ENCODE measurements around the gene GSTK1.

The GSTK1 gene

DNA sequence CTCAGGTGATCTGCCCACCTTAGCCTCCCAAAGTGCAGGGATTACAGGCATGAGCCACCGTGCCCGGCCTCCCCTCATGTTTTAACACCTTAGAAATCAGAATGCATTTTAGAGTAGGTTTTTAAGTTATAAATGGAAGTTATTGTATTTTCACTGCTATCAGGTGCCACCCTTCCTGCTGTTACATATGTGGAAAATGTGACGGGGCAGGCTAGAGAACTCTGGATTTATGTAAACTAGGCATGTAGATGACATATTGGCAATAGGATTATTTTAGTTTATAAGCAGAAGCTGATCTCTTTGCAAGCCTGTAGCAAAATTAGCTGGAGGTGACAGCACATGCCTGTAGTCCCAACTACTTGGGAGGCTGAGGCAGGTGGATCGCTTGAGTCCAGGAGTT, 27.1 kb downstream of the GSTK1 start:
- no peak for DNase-seq (ENCODE audit: extremely low read depth, low read depth)
- peak overlapping the region; percentile 93 for H3K4me3 ChIP-seq (replicated peaks; ENCODE audit: low read depth, low read length)
- TF ChIP-seq, protein P1, sequence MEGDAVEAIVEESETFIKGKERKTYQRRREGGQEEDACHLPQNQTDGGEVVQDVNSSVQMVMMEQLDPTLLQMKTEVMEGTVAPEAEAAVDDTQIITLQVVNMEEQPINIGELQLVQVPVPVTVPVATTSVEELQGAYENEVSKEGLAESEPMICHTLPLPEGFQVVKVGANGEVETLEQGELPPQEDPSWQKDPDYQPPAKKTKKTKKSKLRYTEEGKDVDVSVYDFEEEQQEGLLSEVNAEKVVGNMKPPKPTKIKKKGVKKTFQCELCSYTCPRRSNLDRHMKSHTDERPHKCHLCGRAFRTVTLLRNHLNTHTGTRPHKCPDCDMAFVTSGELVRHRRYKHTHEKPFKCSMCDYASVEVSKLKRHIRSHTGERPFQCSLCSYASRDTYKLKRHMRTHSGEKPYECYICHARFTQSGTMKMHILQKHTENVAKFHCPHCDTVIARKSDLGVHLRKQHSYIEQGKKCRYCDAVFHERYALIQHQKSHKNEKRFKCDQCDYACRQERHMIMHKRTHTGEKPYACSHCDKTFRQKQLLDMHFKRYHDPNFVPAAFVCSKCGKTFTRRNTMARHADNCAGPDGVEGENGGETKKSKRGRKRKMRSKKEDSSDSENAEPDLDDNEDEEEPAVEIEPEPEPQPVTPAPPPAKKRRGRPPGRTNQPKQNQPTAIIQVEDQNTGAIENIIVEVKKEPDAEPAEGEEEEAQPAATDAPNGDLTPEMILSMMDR (IDR thresholded peaks at IDR 0.05; ENCODE audit: low read depth, low read length, missing control alignments): no peak

DNA sequence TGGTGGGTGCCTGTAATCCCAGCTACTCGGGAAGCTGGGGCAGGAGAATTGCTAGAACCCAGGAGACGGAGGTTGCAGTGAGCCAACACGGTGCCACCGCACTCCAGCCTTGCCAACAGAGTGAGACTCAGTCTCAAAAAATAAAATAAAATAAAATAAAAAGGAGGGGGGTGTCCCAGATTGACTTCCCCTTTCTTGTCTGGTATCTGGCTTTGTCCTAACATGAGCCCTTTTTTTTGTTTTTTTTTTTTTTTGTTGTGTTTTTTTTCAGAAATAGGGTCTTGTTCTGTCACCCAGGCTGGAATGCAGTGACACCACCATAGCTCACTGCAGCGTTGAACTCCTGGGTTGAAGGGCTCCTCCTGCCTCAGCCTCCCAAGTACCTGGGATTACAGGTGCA, 29.6 kb downstream of the GSTK1 start:
- no peak for DNase-seq (ENCODE audit: extremely low read depth, low read depth)
- H3K4me3 ChIP-seq (replicated peaks; ENCODE audit: low read depth, low read length): no peak overlapping the region
- TF ChIP-seq, protein P1 (IDR thresholded peaks at IDR 0.05; ENCODE audit: low read depth, low read length, missing control alignments): no peak

DNA sequence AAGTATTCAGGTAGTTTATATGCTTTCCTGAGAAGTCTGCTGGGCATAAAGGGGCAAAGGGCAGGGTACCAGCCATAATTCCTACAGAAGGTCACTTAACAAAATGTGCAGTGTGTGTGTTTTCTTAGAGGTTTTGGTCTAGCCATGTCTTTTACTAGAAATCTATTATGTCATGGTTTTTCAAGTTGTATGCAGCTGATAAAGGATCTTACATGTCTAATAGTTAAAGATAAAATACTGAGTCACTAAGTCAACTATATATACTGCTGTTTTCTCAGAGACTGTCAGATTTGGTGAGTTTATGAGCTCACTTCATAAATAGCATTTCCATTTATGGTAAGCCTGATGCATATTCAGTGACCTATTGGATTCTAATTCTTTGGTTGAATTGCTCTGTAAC, 32.6 kb downstream of the GSTK1 start:
- no peak for DNase-seq (ENCODE audit: extremely low read depth, low read depth)
- no peak overlapping the region for H3K4me3 ChIP-seq (replicated peaks; ENCODE audit: low read depth, low read length)
- TF ChIP-seq, protein P1 (IDR thresholded peaks at IDR 0.05; ENCODE audit: low read depth, low read length, missing control alignments): no peak

DNA sequence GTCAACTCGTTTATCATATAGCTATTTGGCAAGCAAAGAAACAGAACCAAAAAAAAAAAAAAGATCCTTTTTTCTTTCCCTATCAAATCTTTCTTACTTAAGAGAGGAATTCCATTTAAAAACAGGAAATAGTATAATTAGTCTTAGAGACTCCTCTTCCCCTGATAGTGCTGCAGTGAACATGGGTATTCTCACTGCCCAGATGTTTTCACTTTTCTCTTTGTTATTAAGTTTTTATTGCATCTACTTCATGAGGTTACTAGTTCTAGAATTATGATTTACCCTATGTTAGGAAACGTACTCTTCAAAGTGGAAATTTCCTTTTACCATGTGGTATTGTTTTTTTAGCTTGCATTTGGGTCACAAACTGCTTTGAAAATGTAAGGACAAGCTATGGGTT, 33.4 kb downstream of the GSTK1 start:
- no peak for DNase-seq (ENCODE audit: extremely low read depth, low read depth)
- TF ChIP-seq, protein P1 (IDR thresholded peaks at IDR 0.05; ENCODE audit: low read depth, low read length, missing control alignments): no peak
- no peak overlapping the region for H3K4me3 ChIP-seq (replicated peaks; ENCODE audit: low read depth, low read length)

DNA sequence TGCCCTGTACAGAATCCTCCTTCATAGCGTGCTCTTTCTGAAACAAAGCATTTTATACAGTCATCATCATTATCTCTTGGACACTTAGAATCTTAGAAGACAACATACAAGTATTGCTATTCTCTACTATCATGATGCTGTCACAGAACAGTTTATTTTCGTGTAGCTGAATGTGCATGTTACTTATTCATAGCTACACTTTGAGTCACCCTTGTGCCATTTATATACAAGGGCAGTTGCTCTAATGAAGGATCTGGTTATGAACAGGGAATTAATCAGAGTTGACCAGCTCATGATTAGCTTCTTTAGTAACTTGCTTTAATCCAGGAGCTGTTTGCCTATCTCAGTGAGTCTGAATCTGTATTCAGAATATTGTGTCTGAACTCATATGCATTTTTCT, 36.1 kb downstream of the GSTK1 start:
- DNase-seq (ENCODE audit: extremely low read depth, low read depth): no peak
- no peak overlapping the region for H3K4me3 ChIP-seq (replicated peaks; ENCODE audit: low read depth, low read length)
- TF ChIP-seq, protein P1 (IDR thresholded peaks at IDR 0.05; ENCODE audit: low read depth, low read length, missing control alignments): no peak

DNA sequence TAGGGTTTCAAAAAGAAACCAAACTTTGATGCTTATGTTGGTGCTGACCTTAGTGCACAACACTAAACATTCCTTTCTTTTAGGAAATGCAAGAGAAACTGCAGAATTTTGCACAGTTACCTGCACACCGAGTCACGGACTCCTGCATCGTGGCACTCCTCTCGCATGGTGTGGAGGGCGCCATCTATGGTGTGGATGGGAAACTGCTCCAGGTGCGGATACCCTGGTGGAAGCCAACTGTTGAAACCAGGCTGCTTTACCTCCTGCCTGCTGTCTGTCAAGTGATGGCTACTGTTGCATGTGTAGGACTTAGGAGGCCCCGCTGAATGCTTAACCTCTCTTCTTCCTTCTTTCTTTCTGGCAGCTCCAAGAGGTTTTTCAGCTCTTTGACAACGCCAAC, 36.6 kb downstream of the GSTK1 start:
- TF ChIP-seq, protein P1 (IDR thresholded peaks at IDR 0.05; ENCODE audit: low read depth, low read length, missing control alignments): peak; percentile 64
- no peak for DNase-seq (ENCODE audit: extremely low read depth, low read depth)
- H3K4me3 ChIP-seq (replicated peaks; ENCODE audit: low read depth, low read length): no peak overlapping the region
